Gastroesophageal sphincter (tissue), 4 donors: ENCODE measurements around the gene FMO4. TPM values are rescaled to one million over a fixed set of nuclear protein-coding genes. Genes with fewer than 3 reads are reported as not detected.
"Not testable (repeated sequence)": the region's sequence is repeated elsewhere in the genome, so short reads cannot be mapped to it uniquely, and the experiment has no call there.

Experiments
- ATAC-seq: fragments of 150-250 bp; one replicate; pipeline ENCODE4 v1.9.1; 2016; ENCODE audit warnings: mild to moderate bottlenecking, moderate library complexity
- H3K27ac ChIP-seq, 4 donors: fragments of 200-600 bp; sonication (generic) in 3 of 4; 1 replicate in 3 of 4; 2 replicates in 1 of 4; pipeline ENCODE4 v1.5.1; 2016 to 2019
- H3K27me3 ChIP-seq: fragments of 200-600 bp; sonication (generic); one replicate; pipeline ENCODE4 v1.5.1; 2019
- H3K36me3 ChIP-seq, 2 donors: fragments of 200-600 bp; sonication (generic); one replicate each; pipeline ENCODE4 v1.5.1; 2019; ENCODE audit warnings: control low read depth in 1 of 2
- H3K4me1 ChIP-seq, 3 donors: fragments of 200-600 bp; sonication (generic); 1 replicate in 2 of 3; 2 replicates in 1 of 3; pipeline ENCODE4 v1.5.1; 2016 to 2019; ENCODE audit warnings: control low read depth in 2 of 3
- H3K4me3 ChIP-seq, 2 donors: fragments of 200-600 bp; sonication (generic); one replicate each; pipeline ENCODE4 v1.5.1; 2019; ENCODE audit warnings: mild to moderate bottlenecking in 1 of 2, moderate library complexity in 1 of 2
- H3K9me3 ChIP-seq, 3 donors: fragments of 200-600 bp; sonication (generic); one replicate each; pipeline ENCODE4 v1.5.1; 2017 to 2019; ENCODE audit warnings: control low read depth in 2 of 3
- EP300 ChIP-seq: sonication (generic); formaldehyde crosslinking; IDR thresholded peaks from one replicate; pipeline ENCODE4 v1.6.1; 2017; ENCODE audit warnings: antibody characterized with exemption, mild to moderate bottlenecking
- POLR2A ChIP-seq, 2 donors: fragments of 450-650 bp; IDR thresholded peaks; one replicate each; pipeline ENCODE4 v1.6.1; 2017; ENCODE audit warnings: antibody characterized with exemption in 2 of 2, mild to moderate bottlenecking in 2 of 2, moderate library complexity in 1 of 2
- POLR2AphosphoS5 ChIP-seq: sonication (generic); formaldehyde crosslinking; IDR thresholded peaks from one replicate; pipeline ENCODE4 v1.6.1; 2017; ENCODE audit warnings: antibody characterized with exemption
- WGBS, 2 donors: methylation state at CpG; one replicate each; pipeline ENCODE4 v1.1.5; 2018; ENCODE audit warnings: low coverage in 1 of 2; 5-methylcytosine and 5-hydroxymethylcytosine counted together
- total RNA-seq, 4 donors: library from RNA; depleted of rRNA; stranded (reverse); fragments of >200 nt; gene quantifications; one replicate each; pipeline ENCODE4 v1.1.0, GENCODE V29; 2016
- TF ChIP-seq, protein P1 (sequence below), 4 experiments: fragments of 200-600 bp in 2 of 4; fragments of 450-650 bp in 2 of 4; sonication (generic) in 1 of 4; IDR thresholded peaks; one replicate each; pipeline ENCODE4 v1.5.1; 2017 to 2019; ENCODE audit warnings: antibody characterized with exemption in 4 of 4, mild to moderate bottlenecking in 2 of 4, moderate library complexity in 2 of 4

Gene FMO4
- total RNA-seq, 4 donors from 2014 or later: 0.54 to 2.7 (median 1.4) TPM

DNA sequence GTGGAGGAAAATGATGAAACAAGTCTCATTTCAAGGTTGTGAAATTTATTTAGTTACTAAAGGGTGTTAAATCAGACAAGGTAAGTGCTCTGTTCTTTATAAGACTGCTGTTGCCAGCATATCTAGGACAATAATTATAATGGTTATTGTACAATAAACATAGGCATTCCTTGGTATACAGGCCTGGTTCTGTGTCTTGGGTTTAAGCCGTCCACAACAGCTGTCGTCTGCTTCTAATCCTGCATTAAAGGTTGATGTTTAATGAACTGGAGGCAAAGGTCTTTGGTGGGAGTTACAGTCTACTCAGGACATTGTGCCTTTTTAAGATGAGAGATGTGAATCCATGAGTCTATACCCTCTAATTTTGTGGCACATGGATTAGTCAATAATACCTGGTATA is 23.4 kb upstream of the FMO4 start:
- no peaks in the 10 kb centered on the region for H3K9me3 ChIP-seq
- no peaks in the 10 kb centered on the region for H3K4me1 ChIP-seq
- TF ChIP-seq POLR2A (IDR thresholded peaks at IDR 0.05) (no peak), POLR2AphosphoS5 (no peak), EP300 (no peak)
- TF ChIP-seq, protein P1, sequence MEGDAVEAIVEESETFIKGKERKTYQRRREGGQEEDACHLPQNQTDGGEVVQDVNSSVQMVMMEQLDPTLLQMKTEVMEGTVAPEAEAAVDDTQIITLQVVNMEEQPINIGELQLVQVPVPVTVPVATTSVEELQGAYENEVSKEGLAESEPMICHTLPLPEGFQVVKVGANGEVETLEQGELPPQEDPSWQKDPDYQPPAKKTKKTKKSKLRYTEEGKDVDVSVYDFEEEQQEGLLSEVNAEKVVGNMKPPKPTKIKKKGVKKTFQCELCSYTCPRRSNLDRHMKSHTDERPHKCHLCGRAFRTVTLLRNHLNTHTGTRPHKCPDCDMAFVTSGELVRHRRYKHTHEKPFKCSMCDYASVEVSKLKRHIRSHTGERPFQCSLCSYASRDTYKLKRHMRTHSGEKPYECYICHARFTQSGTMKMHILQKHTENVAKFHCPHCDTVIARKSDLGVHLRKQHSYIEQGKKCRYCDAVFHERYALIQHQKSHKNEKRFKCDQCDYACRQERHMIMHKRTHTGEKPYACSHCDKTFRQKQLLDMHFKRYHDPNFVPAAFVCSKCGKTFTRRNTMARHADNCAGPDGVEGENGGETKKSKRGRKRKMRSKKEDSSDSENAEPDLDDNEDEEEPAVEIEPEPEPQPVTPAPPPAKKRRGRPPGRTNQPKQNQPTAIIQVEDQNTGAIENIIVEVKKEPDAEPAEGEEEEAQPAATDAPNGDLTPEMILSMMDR (IDR thresholded peaks at IDR 0.05): no peak
- ATAC-seq: no peak
- whole genome bisulfite sequencing, 2 donors: 20 to 53% methylated on average over 1 to 2 of the region's 2 CpGs
- no peak overlapping the region for H3K27ac ChIP-seq
- H3K36me3 ChIP-seq: no peaks in the 10 kb centered on the region
- no peak overlapping the region for H3K4me3 ChIP-seq
- no peaks in the 10 kb centered on the region for H3K27me3 ChIP-seq

DNA sequence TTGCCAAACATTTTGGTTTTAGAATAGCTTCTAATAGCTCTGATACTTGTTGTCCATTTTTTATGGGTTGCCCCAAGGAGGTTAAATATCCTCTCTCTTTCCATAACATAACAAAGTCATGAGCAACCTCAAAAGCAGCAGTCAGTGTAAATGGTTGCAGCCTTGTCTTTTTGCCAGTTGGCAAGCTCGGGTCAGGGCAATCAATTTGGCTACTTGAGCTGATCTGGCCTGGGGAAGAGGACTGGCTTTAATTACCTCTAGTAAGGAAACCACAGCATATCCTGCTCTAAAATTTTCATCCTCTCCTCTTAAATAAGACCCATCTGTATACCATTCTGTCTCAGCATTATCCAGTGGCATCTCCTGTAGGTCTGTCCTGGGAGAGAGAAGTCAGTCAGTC is 21.2 kb upstream of the FMO4 start:
- H3K4me1 ChIP-seq: no peaks in the 10 kb centered on the region
- H3K27me3 ChIP-seq: no peaks in the 10 kb centered on the region
- no peak for ATAC-seq
- no peaks in the 10 kb centered on the region for H3K9me3 ChIP-seq
- no peak overlapping the region for H3K4me3 ChIP-seq
- H3K27ac ChIP-seq: no peak overlapping the region
- no peaks in the 10 kb centered on the region for H3K36me3 ChIP-seq
- WGBS, 2 donors: 60 to 80% methylated on average over 1 of the region's 1 CpG
- TF ChIP-seq EP300: no peak
- TF ChIP-seq, protein P1 (IDR thresholded peaks at IDR 0.05): no peak
- no peak for TF ChIP-seq POLR2AphosphoS5

- H3K27me3 ChIP-seq, H3K36me3 ChIP-seq, H3K4me3 ChIP-seq, ATAC-seq, H3K27ac ChIP-seq, H3K4me1 ChIP-seq: not testable (repeated sequence)
- H3K9me3 ChIP-seq: peaks cover 0 to 16% (median 0%) of the 10 kb centered on the region in 3 donors
- 82 to 100% methylated on average over 1 to 6 of the region's 7 CpGs for WGBS, 2 donors
Measured at GRCh38 chr1:171295383-171295782, 18.6 kb upstream of the FMO4 start.

DNA sequence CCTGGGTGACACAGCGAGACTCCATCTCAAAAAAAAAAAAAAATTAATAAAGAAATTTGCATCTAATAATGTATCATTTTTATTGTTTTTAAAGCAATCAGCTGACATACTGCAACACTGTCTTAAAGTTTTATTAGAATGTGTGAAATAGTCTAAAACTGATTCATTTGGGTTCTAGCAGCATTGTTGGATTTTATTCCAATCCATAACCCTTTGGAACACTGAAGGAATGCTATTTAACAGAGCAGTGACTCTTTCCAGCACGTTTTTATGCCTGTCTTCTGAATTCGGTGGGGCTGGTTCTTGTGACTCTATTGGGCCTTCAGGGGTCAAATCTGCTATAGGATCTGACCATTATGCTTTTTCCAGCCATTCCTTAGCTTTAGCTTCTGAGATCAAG is 18.2 kb upstream of the FMO4 start:
- Histone ChIP-seq H3K9me3 (peaks cover 0 to 20% (median 0%) of the 10 kb centered on the region in 3 donors), H3K27me3 (no peaks in the 10 kb centered on the region), H3K4me1 (no peaks in the 10 kb centered on the region), H3K4me3 (no peak overlapping the region), H3K36me3 (no peaks in the 10 kb centered on the region), H3K27ac (no peak overlapping the region)
- 72 to 78% methylated on average over 3 of the region's 3 CpGs for WGBS, 2 donors
- TF ChIP-seq EP300: no peak
- TF ChIP-seq, protein P1 (IDR thresholded peaks at IDR 0.05): no peak
- no peak for TF ChIP-seq POLR2A (IDR thresholded peaks at IDR 0.05)
- TF ChIP-seq POLR2AphosphoS5: no peak
- no peak for ATAC-seq

- H3K27me3 ChIP-seq: no peaks in the 10 kb centered on the region
- no peak overlapping the region for H3K27ac ChIP-seq
- ATAC-seq: no peak
- no peaks in the 10 kb centered on the region for H3K4me1 ChIP-seq
- 55 to 83% methylated on average over 1 of the region's 2 CpGs for WGBS, 2 donors
- no peaks in the 10 kb centered on the region for H3K36me3 ChIP-seq
- H3K4me3 ChIP-seq: no peak overlapping the region
- H3K9me3 ChIP-seq: peaks cover 0 to 26% (median 0%) of the 10 kb centered on the region in 3 donors
- TF ChIP-seq POLR2A (IDR thresholded peaks at IDR 0.05) (no peak), EP300 (no peak), POLR2AphosphoS5 (no peak)
- TF ChIP-seq, protein P1 (IDR thresholded peaks at IDR 0.05): no peak
Measured at GRCh38 chr1:171296897-171297296, 17.1 kb upstream of the FMO4 start.
